PC-9 (cell line): ENCODE data around the gene STAU1. TPM values are rescaled to one million over a fixed set of nuclear protein-coding genes. Genes with fewer than 3 reads are reported as not detected.
A peak's percentile ranks its signal among the peaks of the same experiment; 100 is the strongest.

ENCODE experiments used
- BruUV-seq: library from RNA; stranded (reverse); fragments of 400-500 nt; replicated peaks from 2 replicates; lab custom pipeline; 2021; lab: Mats Ljungman, UMichigan
- CTCF ChIA-PET: fragments of 300-600 bp; sonication (Branson Sonifier 250); formaldehyde crosslinking; loops from one replicate; lab custom pipeline; 2022; ENCODE audit warnings: antibody characterized with exemption; lab: Charles Lee
- POLR2A ChIA-PET: fragments of 300-600 bp; sonication (Branson Sonifier 250); formaldehyde crosslinking; loops from one replicate; lab custom pipeline; 2022; ENCODE audit warnings: antibody characterized with exemption; ENCODE audit not compliant: unreplicated experiment; lab: Charles Lee
- DNase-seq, 2 experiments: peaks; one replicate each; pipeline versions ENCODE4 v3.0.0 to v3.0.0-alpha.2; 2015 to 2022; ENCODE audit warnings: mixed read lengths in 1 of 2
- H2AFZ ChIP-seq: fragments of 200-600 bp; sonication (generic); 2 replicates; pipeline ENCODE4 v1.8.1; 2017; ENCODE audit warnings: antibody characterized with exemption
- H3F3A ChIP-seq: fragments of 200-600 bp; sonication (generic); 2 replicates; pipeline ENCODE4 v1.8.1; 2017; ENCODE audit warnings: antibody characterized with exemption, mild to moderate bottlenecking, low read depth; ENCODE audit not compliant: insufficient read depth
- H3K27ac ChIP-seq: fragments of 200-600 bp; sonication (generic); 2 replicates; pipeline ENCODE4 v1.6.1; 2016; ENCODE audit warnings: mixed run types
- H3K27me3 ChIP-seq: fragments of 200-600 bp; sonication (generic); 2 replicates; pipeline ENCODE4 v1.6.1; 2016; ENCODE audit warnings: low read depth, mixed run types; ENCODE audit not compliant: insufficient read depth
- H3K36me3 ChIP-seq: fragments of 200-600 bp; sonication (generic); 2 replicates; pipeline ENCODE4 v1.6.1; 2016; ENCODE audit warnings: low read depth, mixed run types
- H3K4me1 ChIP-seq: fragments of 200-600 bp; sonication (generic); replicated peaks from 2 replicates; pipeline ENCODE4 v1.6.1; 2016; ENCODE audit warnings: mixed run types; ENCODE audit not compliant: insufficient read depth
- H3K4me2 ChIP-seq: fragments of 200-600 bp; sonication (generic); 2 replicates; pipeline ENCODE4 v1.6.1; 2017; ENCODE audit warnings: mixed run types
- H3K4me3 ChIP-seq: fragments of 200-600 bp; sonication (generic); 2 replicates; pipeline ENCODE4 v1.6.1; 2016; ENCODE audit warnings: mixed run types
- H3K79me2 ChIP-seq: fragments of 200-600 bp; sonication (generic); 2 replicates; pipeline ENCODE4 v1.6.1; 2017; ENCODE audit warnings: low read depth, mixed run types
- H3K9me2 ChIP-seq: fragments of 200-600 bp; sonication (generic); 2 replicates; pipeline ENCODE4 v1.8.1; 2017; ENCODE audit warnings: mild to moderate bottlenecking; ENCODE audit not compliant: insufficient read depth
- H3K9me3 ChIP-seq: fragments of 200-600 bp; sonication (generic); 2 replicates; pipeline ENCODE4 v1.8.1; 2016; ENCODE audit warnings: low read depth; ENCODE audit not compliant: insufficient read depth
- H4K20me1 ChIP-seq: fragments of 200-600 bp; sonication (generic); 2 replicates; pipeline ENCODE4 v1.8.1; 2017; ENCODE audit not compliant: insufficient read depth
- EZH2 ChIP-seq: fragments of 200-600 bp; sonication (generic); IDR thresholded peaks from 2 replicates; pipeline ENCODE4 v1.8.0; 2017; ENCODE audit warnings: antibody characterized with exemption, low read depth
- intact Hi-C: fragments of 100-400 bp; cut with micrococcal nuclease; formaldehyde crosslinking; loops from one replicate; pipeline ENCODE4 v1.10.0; 2022; ENCODE audit not compliant: unreplicated experiment
- total RNA-seq: library from RNA; stranded (reverse); gene quantifications from 2 replicates; pipeline ENCODE4 v1.2.3, GENCODE V29; 2021
- TF ChIP-seq, protein P1 (sequence below): fragments of 200-600 bp; sonication (generic); conservative IDR thresholded peaks from 2 replicates; pipeline ENCODE4 v1.6.1; 2017; ENCODE audit warnings: mixed run types, antibody characterized with exemption, mild to moderate bottlenecking, moderate library complexity

STAU1 gene
- total RNA-seq, 1 experiment from 2014 or later, result 153 TPM

DNA sequence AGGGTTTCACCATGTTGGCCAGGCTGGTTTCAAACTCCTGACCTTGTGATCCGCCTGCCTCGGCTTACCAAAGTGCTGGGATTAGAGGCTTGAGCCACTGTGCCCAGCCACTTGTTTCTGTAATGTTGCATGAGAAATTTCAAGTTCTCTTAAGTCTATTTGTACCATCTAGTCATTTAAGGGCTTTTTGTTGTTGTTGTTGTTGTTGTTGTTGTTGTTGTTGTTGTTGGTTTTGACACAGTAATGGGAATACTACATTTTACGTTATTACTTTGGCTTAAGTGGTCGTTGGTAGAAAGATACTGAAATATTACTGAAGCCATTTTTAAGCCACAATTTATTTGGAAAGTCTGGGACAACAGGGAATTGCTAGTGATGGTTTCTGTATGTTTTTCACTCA lies 90.0 kb downstream of the STAU1 start:
- peaks cover 49% of the 10 kb centered on the region for H3F3A ChIP-seq
- H2AFZ ChIP-seq, result no peak overlapping the region
- 0 out of 2 replicates have a peak, but pooled peaks cover 3% of the 10 kb centered on the region for H3K79me2 ChIP-seq
- BruUV-seq, result no TSS peak
- no peaks in the 10 kb centered on the region for H3K9me2 ChIP-seq
- no peak overlapping the region for H3K4me2 ChIP-seq
- H3K4me1 ChIP-seq, result no peaks in the 10 kb centered on the region
- peaks cover 15% of the 10 kb centered on the region for H4K20me1 ChIP-seq
- no peaks in the 10 kb centered on the region for H3K27me3 ChIP-seq
- H3K36me3 ChIP-seq, result peaks cover 57% of the 10 kb centered on the region
- TF ChIP-seq, protein P1, sequence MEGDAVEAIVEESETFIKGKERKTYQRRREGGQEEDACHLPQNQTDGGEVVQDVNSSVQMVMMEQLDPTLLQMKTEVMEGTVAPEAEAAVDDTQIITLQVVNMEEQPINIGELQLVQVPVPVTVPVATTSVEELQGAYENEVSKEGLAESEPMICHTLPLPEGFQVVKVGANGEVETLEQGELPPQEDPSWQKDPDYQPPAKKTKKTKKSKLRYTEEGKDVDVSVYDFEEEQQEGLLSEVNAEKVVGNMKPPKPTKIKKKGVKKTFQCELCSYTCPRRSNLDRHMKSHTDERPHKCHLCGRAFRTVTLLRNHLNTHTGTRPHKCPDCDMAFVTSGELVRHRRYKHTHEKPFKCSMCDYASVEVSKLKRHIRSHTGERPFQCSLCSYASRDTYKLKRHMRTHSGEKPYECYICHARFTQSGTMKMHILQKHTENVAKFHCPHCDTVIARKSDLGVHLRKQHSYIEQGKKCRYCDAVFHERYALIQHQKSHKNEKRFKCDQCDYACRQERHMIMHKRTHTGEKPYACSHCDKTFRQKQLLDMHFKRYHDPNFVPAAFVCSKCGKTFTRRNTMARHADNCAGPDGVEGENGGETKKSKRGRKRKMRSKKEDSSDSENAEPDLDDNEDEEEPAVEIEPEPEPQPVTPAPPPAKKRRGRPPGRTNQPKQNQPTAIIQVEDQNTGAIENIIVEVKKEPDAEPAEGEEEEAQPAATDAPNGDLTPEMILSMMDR, result no peak
- TF ChIP-seq EZH2, result no peak
- no peak for DNase-seq
- no peaks in the 10 kb centered on the region for H3K9me3 ChIP-seq
- intact Hi-C loops, result no loop called here
- POLR2A ChIA-PET, result no interaction called here
- no peak overlapping the region for H3K4me3 ChIP-seq
- H3K27ac ChIP-seq, result no peak overlapping the region
- CTCF ChIA-PET, result no interaction called here

DNA sequence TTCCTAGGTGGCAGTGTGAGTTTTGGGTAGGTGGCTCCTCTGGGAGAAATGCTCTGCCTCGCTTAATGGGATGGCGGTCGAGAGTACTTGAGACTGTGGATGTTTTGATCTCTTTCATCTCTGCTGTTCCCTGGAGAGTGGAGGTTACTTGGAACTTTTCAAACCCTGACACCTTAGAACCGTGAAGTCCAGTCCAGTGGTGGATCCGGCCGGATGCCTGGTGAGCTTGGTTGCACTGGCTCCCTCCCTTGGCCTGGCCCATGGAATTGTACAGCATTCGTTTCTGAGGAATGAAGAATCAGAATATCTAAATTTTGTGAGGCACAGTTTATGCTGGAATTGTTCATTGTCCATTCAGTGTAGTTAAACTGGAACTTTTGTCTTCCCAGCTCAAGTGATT lies 91.0 kb downstream of the STAU1 start:
- no peak overlapping the region for H3K4me3 ChIP-seq
- POLR2A ChIA-PET, result no interaction called here
- H3K27me3 ChIP-seq, result no peaks in the 10 kb centered on the region
- peaks cover 15% of the 10 kb centered on the region for H4K20me1 ChIP-seq
- no peak overlapping the region for H2AFZ ChIP-seq
- peaks cover 58% of the 10 kb centered on the region for H3K36me3 ChIP-seq
- H3K4me1 ChIP-seq, result no peaks in the 10 kb centered on the region
- 0 out of 2 replicates have a peak overlapping the region, but pooled peaks have one; percentile 2 for H3K27ac ChIP-seq
- no TSS peak for BruUV-seq
- no peak for DNase-seq
- H3K9me3 ChIP-seq, result no peaks in the 10 kb centered on the region
- peaks cover 43% of the 10 kb centered on the region for H3F3A ChIP-seq
- no peak for TF ChIP-seq EZH2
- CTCF ChIA-PET, result no interaction called here
- 0 out of 2 replicates have a peak, but pooled peaks cover 3% of the 10 kb centered on the region for H3K79me2 ChIP-seq
- no peak overlapping the region for H3K4me2 ChIP-seq
- no peaks in the 10 kb centered on the region for H3K9me2 ChIP-seq
- intact Hi-C loops, result no loop called here

DNA sequence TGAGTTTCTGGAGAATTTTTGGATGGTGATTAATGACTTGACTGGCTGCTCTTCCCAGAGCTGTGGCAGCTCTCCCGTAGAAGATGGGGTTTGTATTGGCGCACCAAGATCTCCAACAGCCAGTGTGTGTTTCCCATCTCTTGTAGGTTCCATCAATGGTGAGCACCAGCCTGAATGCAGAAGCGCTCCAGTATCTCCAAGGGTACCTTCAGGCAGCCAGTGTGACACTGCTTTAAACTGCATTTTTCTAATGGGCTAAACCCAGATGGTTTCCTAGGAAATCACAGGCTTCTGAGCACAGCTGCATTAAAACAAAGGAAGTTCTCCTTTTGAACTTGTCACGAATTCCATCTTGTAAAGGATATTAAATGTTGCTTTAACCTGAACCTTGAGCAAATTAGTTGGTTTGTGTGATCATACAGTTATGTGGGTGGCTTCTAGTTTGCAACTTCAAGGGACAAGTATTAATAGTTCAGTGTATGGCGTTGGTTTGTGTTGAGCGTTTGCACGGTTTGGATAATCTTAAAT lies 91.9 kb downstream of the STAU1 start:
- Histone ChIP-seq H3K79me2 (0 out of 2 replicates have a peak, but pooled peaks cover 3% of the 10 kb centered on the region), H3F3A (peaks cover 47% of the 10 kb centered on the region), H3K4me1 (no peaks in the 10 kb centered on the region), H3K27me3 (no peaks in the 10 kb centered on the region), H3K27ac (no peak overlapping the region), H3K4me3 (no peak overlapping the region), H3K4me2 (no peak overlapping the region), H2AFZ (no peak overlapping the region), H3K36me3 (peaks cover 55% of the 10 kb centered on the region), H3K9me2 (no peaks in the 10 kb centered on the region), H4K20me1 (peaks cover 15% of the 10 kb centered on the region), H3K9me3 (no peaks in the 10 kb centered on the region)
- BruUV-seq, result no TSS peak
- ChIA-PET CTCF (no interaction called here), POLR2A (no interaction called here)
- TF ChIP-seq, protein P1, result no peak
- TF ChIP-seq EZH2, result no peak
- DNase-seq, result no peak
- intact Hi-C loops, result no loop called here

DNA sequence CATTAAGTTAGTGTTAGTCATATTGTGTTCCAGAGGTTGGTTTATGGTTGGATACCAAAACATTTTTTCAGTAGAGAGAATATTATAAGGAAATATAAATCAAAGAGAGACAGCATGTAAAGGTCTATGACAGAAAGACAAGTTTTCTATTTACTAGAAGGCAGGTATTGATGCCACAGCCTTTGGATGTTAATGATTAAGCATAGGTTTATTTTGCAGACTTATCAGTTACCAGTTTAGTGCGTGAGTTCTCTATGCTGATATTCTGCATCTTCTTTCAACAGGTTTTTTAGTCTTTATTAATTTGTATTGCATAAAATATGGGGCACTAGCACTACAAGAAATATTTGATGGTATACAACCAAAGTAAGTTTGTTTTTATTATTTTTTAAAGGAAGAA lies 96.4 kb downstream of the STAU1 start:
- DNase-seq, result no peak
- BruUV-seq, result no TSS peak
- no peak overlapping the region for H3K4me3 ChIP-seq
- intact Hi-C loops, result no loop called here
- H4K20me1 ChIP-seq, result peaks cover 4% of the 10 kb centered on the region
- H3K27ac ChIP-seq, result no peak overlapping the region
- ChIA-PET CTCF (no interaction called here), POLR2A (no interaction called here)
- no peak for TF ChIP-seq EZH2
- TF ChIP-seq, protein P1, result no peak
- no peak overlapping the region for H3K4me2 ChIP-seq
- no peak overlapping the region for H2AFZ ChIP-seq
- no peaks in the 10 kb centered on the region for H3K4me1 ChIP-seq
- peaks cover 41% of the 10 kb centered on the region; the same call in 1 of the 2 replicates for H3F3A ChIP-seq
- no peaks in the 10 kb centered on the region for H3K9me3 ChIP-seq
- peaks cover 61% of the 10 kb centered on the region for H3K36me3 ChIP-seq
- no peaks in the 10 kb centered on the region for H3K9me2 ChIP-seq
- no peaks in the 10 kb centered on the region for H3K27me3 ChIP-seq
- 0 out of 2 replicates have a peak, but pooled peaks cover 3% of the 10 kb centered on the region for H3K79me2 ChIP-seq
